Endothelial cell (in vitro differentiated cells): Measurements from ENCODE around the gene GSK3B. TPM values are rescaled to one million over a fixed set of nuclear protein-coding genes. Genes with fewer than 3 reads are reported as not detected.

Experiments used
- DNase-seq: peaks from one replicate; pipeline ENCODE4 v3.0.0; 2021; ENCODE audit warnings: low spot score
- H3K27ac Mint-ChIP-seq: one replicate; pipeline ENCODE4 v1.8.0; 2021; ENCODE audit warnings: mixed read lengths, inconsistent platforms; ENCODE audit not compliant: unreplicated experiment
- H3K27me3 Mint-ChIP-seq: one replicate; pipeline ENCODE4 v1.8.0; 2021; ENCODE audit warnings: mild to moderate bottlenecking, moderate library complexity, mixed read lengths, inconsistent platforms; ENCODE audit not compliant: unreplicated experiment
- H3K36me3 Mint-ChIP-seq: one replicate; pipeline ENCODE4 v1.8.0; 2021; ENCODE audit warnings: mild to moderate bottlenecking, low read depth, mixed read lengths, inconsistent platforms; ENCODE audit not compliant: unreplicated experiment
- H3K4me1 Mint-ChIP-seq: one replicate; pipeline ENCODE4 v1.8.0; 2021; ENCODE audit warnings: mild to moderate bottlenecking, mixed read lengths, inconsistent platforms; ENCODE audit not compliant: unreplicated experiment
- H3K4me3 Mint-ChIP-seq: one replicate; pipeline ENCODE4 v1.8.0; 2021; ENCODE audit warnings: mild to moderate bottlenecking, mixed read lengths, inconsistent platforms; ENCODE audit not compliant: unreplicated experiment
- H3K9me3 Mint-ChIP-seq: one replicate; pipeline ENCODE4 v1.8.0; 2021; ENCODE audit warnings: mixed read lengths, inconsistent platforms; ENCODE audit not compliant: unreplicated experiment
- total RNA-seq: library from RNA; stranded (reverse); fragmentation: NEBNext Ultra II Directional; extraction: Animal tissue kit (Norgen Biotek cat#: 25700); gene quantifications from one replicate; pipeline ENCODE4 v1.2.1, GENCODE V29; 2021; ENCODE audit not compliant: unreplicated experiment
- TF ChIP-seq, protein P1 (sequence below): fragments of 200-600 bp; sonication (generic); IDR thresholded peaks from one replicate; pipeline ENCODE4 v1.5.0; 2021; ENCODE audit warnings: antibody characterized with exemption; ENCODE audit not compliant: unreplicated experiment

GSK3B gene
- total RNA-seq, 1 donor from 2014 or later: 78.6 TPM

GRCh38 chr3:119831941-119832371 lies 262.3 kb downstream of the GSK3B start:
- H3K27ac Mint-ChIP-seq: no peak overlapping the region
- H3K27me3 Mint-ChIP-seq: no peaks in the 10 kb centered on the region
- H3K36me3 Mint-ChIP-seq: no peaks in the 10 kb centered on the region
- H3K4me1 Mint-ChIP-seq: peaks cover 18% of the 10 kb centered on the region
- no peaks in the 10 kb centered on the region for H3K9me3 Mint-ChIP-seq
- no peak overlapping the region for H3K4me3 Mint-ChIP-seq
- DNase-seq: no peak
- TF ChIP-seq, protein P1, sequence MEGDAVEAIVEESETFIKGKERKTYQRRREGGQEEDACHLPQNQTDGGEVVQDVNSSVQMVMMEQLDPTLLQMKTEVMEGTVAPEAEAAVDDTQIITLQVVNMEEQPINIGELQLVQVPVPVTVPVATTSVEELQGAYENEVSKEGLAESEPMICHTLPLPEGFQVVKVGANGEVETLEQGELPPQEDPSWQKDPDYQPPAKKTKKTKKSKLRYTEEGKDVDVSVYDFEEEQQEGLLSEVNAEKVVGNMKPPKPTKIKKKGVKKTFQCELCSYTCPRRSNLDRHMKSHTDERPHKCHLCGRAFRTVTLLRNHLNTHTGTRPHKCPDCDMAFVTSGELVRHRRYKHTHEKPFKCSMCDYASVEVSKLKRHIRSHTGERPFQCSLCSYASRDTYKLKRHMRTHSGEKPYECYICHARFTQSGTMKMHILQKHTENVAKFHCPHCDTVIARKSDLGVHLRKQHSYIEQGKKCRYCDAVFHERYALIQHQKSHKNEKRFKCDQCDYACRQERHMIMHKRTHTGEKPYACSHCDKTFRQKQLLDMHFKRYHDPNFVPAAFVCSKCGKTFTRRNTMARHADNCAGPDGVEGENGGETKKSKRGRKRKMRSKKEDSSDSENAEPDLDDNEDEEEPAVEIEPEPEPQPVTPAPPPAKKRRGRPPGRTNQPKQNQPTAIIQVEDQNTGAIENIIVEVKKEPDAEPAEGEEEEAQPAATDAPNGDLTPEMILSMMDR: no peak

DNA sequence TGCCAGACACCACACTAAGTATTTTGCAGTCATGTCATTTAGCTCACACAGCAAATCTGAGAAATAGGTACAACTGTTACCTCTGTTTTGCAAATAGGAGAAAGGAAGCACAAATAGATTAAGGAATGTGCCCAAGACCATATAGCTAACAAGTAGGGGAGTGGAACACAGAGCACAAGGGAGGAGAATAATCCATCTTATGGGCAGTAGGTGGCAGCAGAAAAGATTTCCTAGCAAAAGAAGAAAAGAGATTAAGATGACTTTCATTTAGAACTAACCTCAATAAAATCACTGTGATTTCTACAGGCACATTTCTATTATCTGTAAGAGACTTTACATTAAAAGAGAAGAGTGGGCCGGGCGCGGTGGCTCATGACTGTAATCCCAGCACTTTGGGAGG lies 263.2 kb downstream of the GSK3B start:
- no peak for DNase-seq
- Mint-ChIP-seq H3K4me1 (peaks cover 18% of the 10 kb centered on the region), H3K9me3 (no peaks in the 10 kb centered on the region), H3K36me3 (peaks cover 1% of the 10 kb centered on the region), H3K4me3 (no peak overlapping the region), H3K27ac (peak overlapping the region; percentile 62), H3K27me3 (no peaks in the 10 kb centered on the region)
- TF ChIP-seq, protein P1: no peak

- H3K4me3 Mint-ChIP-seq: no peak overlapping the region
- H3K27ac Mint-ChIP-seq: no peak overlapping the region
- TF ChIP-seq, protein P1: no peak
- peaks cover 23% of the 10 kb centered on the region for H3K4me1 Mint-ChIP-seq
- H3K27me3 Mint-ChIP-seq: no peaks in the 10 kb centered on the region
- peaks cover 10% of the 10 kb centered on the region for H3K36me3 Mint-ChIP-seq
- DNase-seq: no peak
- H3K9me3 Mint-ChIP-seq: no peaks in the 10 kb centered on the region
These were observed 264.8 kb downstream of the GSK3B start for GRCh38 chr3:119829420-119829819.

- H3K4me1 Mint-ChIP-seq: peaks cover 28% of the 10 kb centered on the region
These were observed 267.3 kb downstream of the GSK3B start for GRCh38 chr3:119826711-119827608.

More at GRCh38 chr3:119826711-119827608, 267.3 kb downstream of the GSK3B start:
- DNase-seq: no peak
- Mint-ChIP-seq H3K27me3 (no peaks in the 10 kb centered on the region), H3K4me3 (no peak overlapping the region), H3K9me3 (no peaks in the 10 kb centered on the region), H3K36me3 (peaks cover 10% of the 10 kb centered on the region), H3K27ac (no peak overlapping the region)
- TF ChIP-seq, protein P1: no peak
